ENCODE results near the gene SCNN1A.

Gene SCNN1A

GRCh38 chr12:6352193-6353173, 22.9 kb downstream of the SCNN1A start:
- no peak for DNase-seq (ENCODE audit: low spot score)
- no peak for TF ChIP-seq CTCF (conservative IDR thresholded peaks at IDR 0.05; ENCODE audit: low read depth)
- POLR2A ChIA-PET (ENCODE audit: low non-redundant PET), result no interaction called here
- H3K27ac ChIP-seq, result peak overlapping the region; percentile 46
- CTCF ChIA-PET, result interaction anchor here (0.6 kb wide), 1 partner anchor 40 kb away, joined by 6 read pairs; no protein-coding TSS in a partner anchor

GRCh38 chr12:6351622-6352021, 23.7 kb downstream of the SCNN1A start:
- DNase-seq (ENCODE audit: low spot score), result no peak
- no peak for TF ChIP-seq CTCF (conservative IDR thresholded peaks at IDR 0.05; ENCODE audit: low read depth)
- H3K27ac ChIP-seq, result no peak overlapping the region
- ChIA-PET POLR2A (ENCODE audit: low non-redundant PET) (no interaction called here), CTCF (interaction anchor here (0.6 kb wide), 1 partner anchor 41 kb away, joined by 6 read pairs; no protein-coding TSS in a partner anchor)

- TF ChIP-seq CTCF (conservative IDR thresholded peaks at IDR 0.05; ENCODE audit: low read depth), result no peak
- CTCF ChIA-PET, result interaction anchor here (0.6 kb wide), 1 partner anchor 11 kb away, joined by 3 read pairs; no protein-coding TSS in a partner anchor
- no peak for DNase-seq (ENCODE audit: low spot score)
- H3K27ac ChIP-seq, result no peak overlapping the region
- POLR2A ChIA-PET (ENCODE audit: low non-redundant PET), result interaction anchor here (0.5 kb wide), 1 partner anchor 11 kb away, joined by 3 read pairs; no protein-coding TSS in a partner anchor
Observed at GRCh38 chr12:6347367-6348338, 27.7 kb downstream of the SCNN1A start.

GRCh38 chr12:6346942-6347341, 28.4 kb downstream of the SCNN1A start:
- CTCF ChIA-PET, result interaction anchor here (0.6 kb wide), 1 partner anchor 12 kb away, joined by 3 read pairs; no protein-coding TSS in a partner anchor
- DNase-seq (ENCODE audit: low spot score), result no peak
- no peak for TF ChIP-seq CTCF (conservative IDR thresholded peaks at IDR 0.05; ENCODE audit: low read depth)
- POLR2A ChIA-PET (ENCODE audit: low non-redundant PET), result no interaction called here
- H3K27ac ChIP-seq, result no peak overlapping the region

- ChIA-PET CTCF (interaction anchor here (0.6 to 1.0 kb wide), 3 partner anchors 10 to 151 kb away, joined by 3 read pairs; no protein-coding TSS in a partner anchor), POLR2A (ENCODE audit: low non-redundant PET) (interaction anchor here (1.0 kb wide), 1 partner anchor 10 kb away, joined by 4 read pairs; no protein-coding TSS in a partner anchor)
- TF ChIP-seq CTCF (conservative IDR thresholded peaks at IDR 0.05; ENCODE audit: low read depth), result no peak
- no peak for DNase-seq (ENCODE audit: low spot score)
- H3K27ac ChIP-seq, result peak overlapping the region; percentile 64
Observed at GRCh38 chr12:6346235-6346832, 29.0 kb downstream of the SCNN1A start.
